Measurements from ENCODE around the gene SENP1.

DNA sequence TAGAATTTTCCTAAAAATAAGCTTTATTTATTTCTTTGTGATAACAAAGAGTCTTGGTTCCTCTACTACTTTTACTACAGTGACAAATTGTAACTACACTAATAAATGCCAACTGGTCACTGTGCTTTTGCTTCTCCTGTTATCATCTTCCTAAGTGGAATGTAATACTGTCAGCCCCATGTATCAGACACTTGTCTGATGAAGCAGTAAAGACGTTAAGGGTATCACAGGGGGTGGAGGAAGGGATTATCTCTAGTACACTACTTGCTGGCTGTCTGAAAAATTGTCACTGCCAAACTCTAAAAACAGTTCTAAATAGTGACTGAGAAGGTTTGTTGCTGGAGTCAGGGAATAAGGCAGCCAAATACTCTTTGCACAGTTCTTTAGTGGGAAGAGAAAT is 40.1 kb upstream of the SENP1 start:
- TF ChIP-seq, protein P1, sequence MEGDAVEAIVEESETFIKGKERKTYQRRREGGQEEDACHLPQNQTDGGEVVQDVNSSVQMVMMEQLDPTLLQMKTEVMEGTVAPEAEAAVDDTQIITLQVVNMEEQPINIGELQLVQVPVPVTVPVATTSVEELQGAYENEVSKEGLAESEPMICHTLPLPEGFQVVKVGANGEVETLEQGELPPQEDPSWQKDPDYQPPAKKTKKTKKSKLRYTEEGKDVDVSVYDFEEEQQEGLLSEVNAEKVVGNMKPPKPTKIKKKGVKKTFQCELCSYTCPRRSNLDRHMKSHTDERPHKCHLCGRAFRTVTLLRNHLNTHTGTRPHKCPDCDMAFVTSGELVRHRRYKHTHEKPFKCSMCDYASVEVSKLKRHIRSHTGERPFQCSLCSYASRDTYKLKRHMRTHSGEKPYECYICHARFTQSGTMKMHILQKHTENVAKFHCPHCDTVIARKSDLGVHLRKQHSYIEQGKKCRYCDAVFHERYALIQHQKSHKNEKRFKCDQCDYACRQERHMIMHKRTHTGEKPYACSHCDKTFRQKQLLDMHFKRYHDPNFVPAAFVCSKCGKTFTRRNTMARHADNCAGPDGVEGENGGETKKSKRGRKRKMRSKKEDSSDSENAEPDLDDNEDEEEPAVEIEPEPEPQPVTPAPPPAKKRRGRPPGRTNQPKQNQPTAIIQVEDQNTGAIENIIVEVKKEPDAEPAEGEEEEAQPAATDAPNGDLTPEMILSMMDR (conservative IDR thresholded peaks at IDR 0.05; ENCODE audit: low read length): no peak
- TF ChIP-seq EZH2phosphoT487 (IDR thresholded peaks at IDR 0.05; ENCODE audit: borderline replicate concordance): no peak

All from Loucy (cell line).